HepG2 (cell line): Measurements from ENCODE around the gene PFN1. TPM values are rescaled to one million over a fixed set of nuclear protein-coding genes. Genes with fewer than 3 reads are reported as not detected.

Source experiments
- AGO1 ChIP-seq: fragments of 200-400 bp; formaldehyde crosslinking; IDR thresholded peaks from 2 replicates; pipeline ENCODE4 v1.6.1; 2017; ENCODE audit warnings: mild to moderate bottlenecking, low read depth, low read length, moderate library complexity; ENCODE audit not compliant: poor library complexity, severe bottlenecking
- KLF11 ChIP-seq: IDR thresholded peaks from 2 replicates; pipeline ENCODE4 v1.6.1; 2016; ENCODE audit warnings: missing compliant biosample characterization
- SOX6 ChIP-seq, 2 experiments: fragments of 450-650 bp in 1 of 2; sonication (generic) in 1 of 2; formaldehyde crosslinking in 1 of 2; IDR thresholded peaks; 2 replicates each; pipeline versions ENCODE4 v1.4.0 to v1.6.1; 2017 to 2020; ENCODE audit warnings: antibody characterized with exemption in 1 of 2, mild to moderate bottlenecking in 1 of 2, missing genetic modification reagents in 1 of 2
- SP140L ChIP-seq: sonication (generic); formaldehyde crosslinking; IDR thresholded peaks from 2 replicates; pipeline ENCODE4 v1.4.0; 2020; ENCODE audit warnings: missing genetic modification reagents, borderline replicate concordance
- ZFP90 ChIP-seq: sonication (generic); formaldehyde crosslinking; IDR thresholded peaks from 2 replicates; pipeline ENCODE4 v1.8.0; 2022; ENCODE audit warnings: missing genetic modification reagents, mild to moderate bottlenecking, inconsistent platforms, borderline replicate concordance
- ZNF235 ChIP-seq: sonication (generic); formaldehyde crosslinking; IDR thresholded peaks from 2 replicates; pipeline ENCODE4 v1.8.1; 2023; ENCODE audit warnings: mild to moderate bottlenecking, missing genetic modification reagents, borderline replicate concordance
- ZNF841 ChIP-seq: sonication (generic); formaldehyde crosslinking; IDR thresholded peaks from 2 replicates; pipeline ENCODE4 v1.8.1; 2023; ENCODE audit warnings: missing genetic modification reagents, borderline replicate concordance
- polyA plus RNA-seq, 8 experiments: library from polyadenylated mRNA; depleted of rRNA in 3 of 8; stranded (reverse) in 7 of 8; unstranded in 1 of 8; fragments of >200 nt; fragmentation: Illumina TruSeq in 4 of 8; extraction: Trizol in 4 of 8; gene quantifications; 2 replicates each; pipeline versions ENCODE4 v1.2.1 to v1.2.3, GENCODE V29; 2011 to 2016; ENCODE audit warnings: low read depth in 4 of 8, missing spikeins in 1 of 8, mixed read lengths in 1 of 8; ENCODE audit not compliant: insufficient read depth in 1 of 8
- total RNA-seq, 5 experiments: library from RNA; depleted of rRNA; stranded (reverse); fragments of >200 nt; fragmentation: Illumina TruSeq; extraction: Trizol; gene quantifications; 2 replicates each; pipeline ENCODE4 v1.2.3, GENCODE V29; 2016; ENCODE audit warnings: low read depth in 1 of 5
- TF ChIP-seq, protein P1 (sequence below): sonication (generic); formaldehyde crosslinking; conservative IDR thresholded peaks from 2 replicates; pipeline ENCODE4 v1.4.0; 2020; ENCODE audit warnings: mild to moderate bottlenecking, missing genetic modification reagents, moderate library complexity
- TF ChIP-seq, protein P2 (sequence below): sonication (generic); formaldehyde crosslinking; IDR thresholded peaks from 2 replicates; pipeline ENCODE4 v1.5.1; 2020; ENCODE audit warnings: mild to moderate bottlenecking, missing genetic modification reagents, moderate library complexity
- TF ChIP-seq, protein P3 (sequence below): sonication (generic); formaldehyde crosslinking; IDR thresholded peaks from 2 replicates; pipeline ENCODE4 v1.4.0; 2020; ENCODE audit warnings: missing genetic modification reagents, borderline replicate concordance

Gene PFN1
- total and polyA plus RNA-seq, 2 of the 13 experiments (the other 11 are each of a cell fraction or from before 2014, with no cell fraction given): 494 to 613 TPM

DNA sequence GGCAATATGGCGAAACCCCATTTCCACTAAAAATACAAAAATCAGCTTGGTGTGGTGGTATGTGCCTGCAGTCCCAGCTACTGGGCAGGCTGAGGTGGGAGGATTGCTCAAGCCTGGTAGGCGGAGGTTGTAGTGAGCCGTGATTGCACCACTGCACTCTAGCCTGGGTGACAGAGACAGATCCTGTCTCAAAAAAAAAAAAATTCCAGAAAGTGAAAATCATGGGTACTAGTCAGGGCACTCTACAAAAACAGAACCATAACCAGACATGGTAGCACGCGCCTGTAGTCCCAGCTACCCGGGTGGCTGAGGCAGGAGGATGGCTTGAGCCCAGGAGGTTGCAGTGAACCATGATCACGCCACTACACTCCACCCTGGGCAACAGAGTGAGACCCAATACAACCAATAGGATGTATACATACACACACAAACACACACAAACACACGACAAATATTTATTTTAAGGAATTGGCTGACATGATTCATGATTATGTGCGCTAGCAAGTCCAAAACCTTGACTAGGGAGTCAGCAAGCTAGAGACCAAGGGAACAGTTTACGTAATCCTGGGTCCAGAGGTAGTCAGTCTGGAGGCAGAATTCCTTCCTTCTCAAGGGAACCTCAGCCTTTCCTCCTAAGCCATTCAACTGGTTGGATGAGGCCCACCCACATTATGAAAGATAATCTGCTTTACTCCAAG lies 27.8 kb downstream of the PFN1 start (continued):
- no peak for TF ChIP-seq AGO1
- no peak for TF ChIP-seq ZFP90 (CRISPR knock-in tag)
- TF ChIP-seq, protein P1, sequence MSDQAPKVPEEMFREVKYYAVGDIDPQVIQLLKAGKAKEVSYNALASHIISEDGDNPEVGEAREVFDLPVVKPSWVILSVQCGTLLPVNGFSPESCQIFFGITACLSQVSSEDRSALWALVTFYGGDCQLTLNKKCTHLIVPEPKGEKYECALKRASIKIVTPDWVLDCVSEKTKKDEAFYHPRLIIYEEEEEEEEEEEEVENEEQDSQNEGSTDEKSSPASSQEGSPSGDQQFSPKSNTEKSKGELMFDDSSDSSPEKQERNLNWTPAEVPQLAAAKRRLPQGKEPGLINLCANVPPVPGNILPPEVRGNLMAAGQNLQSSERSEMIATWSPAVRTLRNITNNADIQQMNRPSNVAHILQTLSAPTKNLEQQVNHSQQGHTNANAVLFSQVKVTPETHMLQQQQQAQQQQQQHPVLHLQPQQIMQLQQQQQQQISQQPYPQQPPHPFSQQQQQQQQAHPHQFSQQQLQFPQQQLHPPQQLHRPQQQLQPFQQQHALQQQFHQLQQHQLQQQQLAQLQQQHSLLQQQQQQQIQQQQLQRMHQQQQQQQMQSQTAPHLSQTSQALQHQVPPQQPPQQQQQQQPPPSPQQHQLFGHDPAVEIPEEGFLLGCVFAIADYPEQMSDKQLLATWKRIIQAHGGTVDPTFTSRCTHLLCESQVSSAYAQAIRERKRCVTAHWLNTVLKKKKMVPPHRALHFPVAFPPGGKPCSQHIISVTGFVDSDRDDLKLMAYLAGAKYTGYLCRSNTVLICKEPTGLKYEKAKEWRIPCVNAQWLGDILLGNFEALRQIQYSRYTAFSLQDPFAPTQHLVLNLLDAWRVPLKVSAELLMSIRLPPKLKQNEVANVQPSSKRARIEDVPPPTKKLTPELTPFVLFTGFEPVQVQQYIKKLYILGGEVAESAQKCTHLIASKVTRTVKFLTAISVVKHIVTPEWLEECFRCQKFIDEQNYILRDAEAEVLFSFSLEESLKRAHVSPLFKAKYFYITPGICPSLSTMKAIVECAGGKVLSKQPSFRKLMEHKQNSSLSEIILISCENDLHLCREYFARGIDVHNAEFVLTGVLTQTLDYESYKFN (CRISPR knock-in tag): peak; percentile 60
- TF ChIP-seq KLF11: no peak
- TF ChIP-seq SP140L (CRISPR knock-in tag): no peak
- TF ChIP-seq, protein P2, sequence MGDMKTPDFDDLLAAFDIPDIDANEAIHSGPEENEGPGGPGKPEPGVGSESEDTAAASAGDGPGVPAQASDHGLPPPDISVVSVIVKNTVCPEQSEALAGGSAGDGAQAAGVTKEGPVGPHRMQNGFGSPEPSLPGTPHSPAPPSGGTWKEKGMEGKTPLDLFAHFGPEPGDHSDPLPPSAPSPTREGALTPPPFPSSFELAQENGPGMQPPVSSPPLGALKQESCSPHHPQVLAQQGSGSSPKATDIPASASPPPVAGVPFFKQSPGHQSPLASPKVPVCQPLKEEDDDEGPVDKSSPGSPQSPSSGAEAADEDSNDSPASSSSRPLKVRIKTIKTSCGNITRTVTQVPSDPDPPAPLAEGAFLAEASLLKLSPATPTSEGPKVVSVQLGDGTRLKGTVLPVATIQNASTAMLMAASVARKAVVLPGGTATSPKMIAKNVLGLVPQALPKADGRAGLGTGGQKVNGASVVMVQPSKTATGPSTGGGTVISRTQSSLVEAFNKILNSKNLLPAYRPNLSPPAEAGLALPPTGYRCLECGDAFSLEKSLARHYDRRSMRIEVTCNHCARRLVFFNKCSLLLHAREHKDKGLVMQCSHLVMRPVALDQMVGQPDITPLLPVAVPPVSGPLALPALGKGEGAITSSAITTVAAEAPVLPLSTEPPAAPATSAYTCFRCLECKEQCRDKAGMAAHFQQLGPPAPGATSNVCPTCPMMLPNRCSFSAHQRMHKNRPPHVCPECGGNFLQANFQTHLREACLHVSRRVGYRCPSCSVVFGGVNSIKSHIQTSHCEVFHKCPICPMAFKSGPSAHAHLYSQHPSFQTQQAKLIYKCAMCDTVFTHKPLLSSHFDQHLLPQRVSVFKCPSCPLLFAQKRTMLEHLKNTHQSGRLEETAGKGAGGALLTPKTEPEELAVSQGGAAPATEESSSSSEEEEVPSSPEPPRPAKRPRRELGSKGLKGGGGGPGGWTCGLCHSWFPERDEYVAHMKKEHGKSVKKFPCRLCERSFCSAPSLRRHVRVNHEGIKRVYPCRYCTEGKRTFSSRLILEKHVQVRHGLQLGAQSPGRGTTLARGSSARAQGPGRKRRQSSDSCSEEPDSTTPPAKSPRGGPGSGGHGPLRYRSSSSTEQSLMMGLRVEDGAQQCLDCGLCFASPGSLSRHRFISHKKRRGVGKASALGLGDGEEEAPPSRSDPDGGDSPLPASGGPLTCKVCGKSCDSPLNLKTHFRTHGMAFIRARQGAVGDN (CRISPR knock-in tag): peak; percentile 30; the same call in 1 of the 2 replicates
- TF ChIP-seq, protein P3, sequence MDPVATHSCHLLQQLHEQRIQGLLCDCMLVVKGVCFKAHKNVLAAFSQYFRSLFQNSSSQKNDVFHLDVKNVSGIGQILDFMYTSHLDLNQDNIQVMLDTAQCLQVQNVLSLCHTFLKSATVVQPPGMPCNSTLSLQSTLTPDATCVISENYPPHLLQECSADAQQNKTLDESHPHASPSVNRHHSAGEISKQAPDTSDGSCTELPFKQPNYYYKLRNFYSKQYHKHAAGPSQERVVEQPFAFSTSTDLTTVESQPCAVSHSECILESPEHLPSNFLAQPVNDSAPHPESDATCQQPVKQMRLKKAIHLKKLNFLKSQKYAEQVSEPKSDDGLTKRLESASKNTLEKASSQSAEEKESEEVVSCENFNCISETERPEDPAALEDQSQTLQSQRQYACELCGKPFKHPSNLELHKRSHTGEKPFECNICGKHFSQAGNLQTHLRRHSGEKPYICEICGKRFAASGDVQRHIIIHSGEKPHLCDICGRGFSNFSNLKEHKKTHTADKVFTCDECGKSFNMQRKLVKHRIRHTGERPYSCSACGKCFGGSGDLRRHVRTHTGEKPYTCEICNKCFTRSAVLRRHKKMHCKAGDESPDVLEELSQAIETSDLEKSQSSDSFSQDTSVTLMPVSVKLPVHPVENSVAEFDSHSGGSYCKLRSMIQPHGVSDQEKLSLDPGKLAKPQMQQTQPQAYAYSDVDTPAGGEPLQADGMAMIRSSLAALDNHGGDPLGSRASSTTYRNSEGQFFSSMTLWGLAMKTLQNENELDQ (CRISPR knock-in tag): no peak
- no peak for TF ChIP-seq SOX6 (IDR thresholded peaks at IDR 0.05)
- peak; percentile 26; the same call in 1 of the 2 replicates for TF ChIP-seq SOX6 (CRISPR knock-in tag; IDR thresholded peaks at IDR 0.05)
- no peak for TF ChIP-seq ZNF841
- no peak for TF ChIP-seq ZNF235
